Endothelial cell of umbilical vein (primary cell): ENCODE measurements around the gene RBMS3. TPM values are rescaled to one million over a fixed set of nuclear protein-coding genes. Genes with fewer than 3 reads are reported as not detected.

Experiments
- BruUV-seq: library from RNA; stranded (reverse); fragments of 400-500 nt; replicated peaks from 2 replicates; lab custom pipeline; 2021; lab: Mats Ljungman, UMichigan
- CTCF ChIA-PET: fragments of 300-600, 350-600 bp; sonication (Branson Sonifier 250); formaldehyde crosslinking; loops from one replicate; lab custom pipeline; 2021; ENCODE audit warnings: antibody characterized with exemption, inconsistent platforms; lab: Charles Lee
- POLR2A ChIA-PET: fragments of 300-600, 350-600 bp; sonication (Branson Sonifier 250); formaldehyde crosslinking; loops from one replicate; lab custom pipeline; 2021; ENCODE audit warnings: antibody characterized with exemption, inconsistent platforms; lab: Charles Lee
- DNase-seq: peaks from one replicate; pipeline ENCODE4 v3.0.0-alpha.2; 2011; ENCODE audit warnings: low read depth, low spot score
- FAIRE-seq: peaks from 2 replicates; lab custom pipeline; 2011; peaks lifted over from hg19 to GRCh38; lab: Jason Lieb, UNC
- H2AFZ ChIP-seq: 2 replicates; pipeline ENCODE4 v1.6.0; 2012; ENCODE audit warnings: low read depth, low read length, control low read depth, inconsistent platforms
- H3K27ac ChIP-seq: 2 replicates; pipeline ENCODE4 v1.5.1; 2011; ENCODE audit warnings: low read depth, mild to moderate bottlenecking, control low read depth, low read length, moderate library complexity; ENCODE audit not compliant: insufficient read depth
- H3K27me3 ChIP-seq, 2 experiments: 2 replicates each; pipeline versions ENCODE4 v1.6.0 to v1.6.1; 2011; ENCODE audit warnings: low read length in 2 of 2, mixed read lengths in 1 of 2; ENCODE audit not compliant: control insufficient read depth in 2 of 2, insufficient read depth in 2 of 2
- H3K36me3 ChIP-seq, 2 experiments: 2 replicates in 1 of 2; 3 replicates in 1 of 2; pipeline ENCODE4 v1.5.1; 2011; ENCODE audit warnings: low read length in 2 of 2, mild to moderate bottlenecking in 1 of 2, moderate library complexity in 1 of 2; ENCODE audit not compliant: control insufficient read depth in 2 of 2, insufficient read depth in 2 of 2; ENCODE audit errors: extremely low read depth in 1 of 2
- H3K4me1 ChIP-seq: 3 replicates; pipeline ENCODE4 v1.5.1; 2011; ENCODE audit warnings: mild to moderate bottlenecking, low read length; ENCODE audit not compliant: control insufficient read depth, insufficient read depth; ENCODE audit errors: extremely low read depth
- H3K4me2 ChIP-seq: 2 replicates; pipeline ENCODE4 v1.6.1; 2011; ENCODE audit warnings: low read length, control low read depth, mixed read lengths; ENCODE audit not compliant: insufficient read depth
- H3K4me3 ChIP-seq, 3 experiments: fragments of 200-600 bp in 1 of 3; sonication (generic), shearing (Covaris generic) in 1 of 3; replicated peaks in 1 of 3; 2 replicates each; pipeline ENCODE4 v1.5.1; 2011 to 2016; ENCODE audit warnings: control low read depth in 3 of 3, low read length in 3 of 3, mild to moderate bottlenecking in 2 of 3, inconsistent platforms in 1 of 3, low read depth in 1 of 3, moderate library complexity in 1 of 3; ENCODE audit not compliant: insufficient read depth in 1 of 3
- H3K79me2 ChIP-seq: 2 replicates; pipeline ENCODE4 v1.6.0; 2012; ENCODE audit warnings: low read length, inconsistent platforms; ENCODE audit not compliant: control insufficient read depth, insufficient read depth
- H3K9ac ChIP-seq: replicated peaks from 2 replicates; pipeline ENCODE3; 2011; ENCODE audit warnings: low read length, control low read depth; ENCODE audit not compliant: insufficient read depth; ENCODE audit errors: extremely low read depth
- H3K9me1 ChIP-seq: replicated peaks from 3 replicates; pipeline ENCODE4 v1.6.0; 2011; ENCODE audit warnings: mild to moderate bottlenecking, low read length; ENCODE audit not compliant: control insufficient read depth, insufficient read depth; ENCODE audit errors: extremely low read depth
- H3K9me3 ChIP-seq: replicated peaks from 2 replicates; pipeline ENCODE4 v1.5.1; 2012; ENCODE audit warnings: low read length, inconsistent platforms; ENCODE audit not compliant: control insufficient read depth, insufficient read depth
- H4K20me1 ChIP-seq: replicated peaks from 2 replicates; pipeline ENCODE3; 2011; ENCODE audit warnings: mild to moderate bottlenecking, low read length; ENCODE audit not compliant: control insufficient read depth, insufficient read depth; ENCODE audit errors: extremely low read depth
- EZH2 ChIP-seq: IDR thresholded peaks from 2 replicates; pipeline ENCODE4 v1.6.1; 2012; ENCODE audit warnings: borderline replicate concordance, low read depth, mild to moderate bottlenecking, moderate library complexity, low read length, inconsistent platforms; ENCODE audit not compliant: severe bottlenecking
- FOS ChIP-seq: IDR thresholded peaks from 2 replicates; pipeline ENCODE4 v1.6.1; 2011; ENCODE audit warnings: mild to moderate bottlenecking, low read length, moderate library complexity, borderline replicate concordance; ENCODE audit not compliant: insufficient read depth
- GATA2 ChIP-seq: IDR thresholded peaks from 2 replicates; pipeline ENCODE4 v1.7.0; 2011; ENCODE audit warnings: low read depth, mild to moderate bottlenecking, moderate library complexity, mixed read lengths, low read length; ENCODE audit not compliant: insufficient read length, insufficient read depth
- JUN ChIP-seq: IDR thresholded peaks from 2 replicates; pipeline ENCODE4 v1.6.1; 2011; ENCODE audit warnings: borderline replicate concordance, low read depth; ENCODE audit not compliant: insufficient read length, insufficient read depth
- MYC ChIP-seq: IDR thresholded peaks from one replicate; pipeline ENCODE4 v1.6.1; 2011; ENCODE audit warnings: mild to moderate bottlenecking, low read depth, low read length
- POLR2A ChIP-seq: IDR thresholded peaks from 2 replicates; pipeline ENCODE4 v1.6.1; 2012; ENCODE audit warnings: low read depth, mild to moderate bottlenecking, control low read depth, low read length
- POLR2AphosphoS5 ChIP-seq: IDR thresholded peaks from 2 replicates; pipeline ENCODE4 v1.6.1; 2012; ENCODE audit warnings: low read depth, mild to moderate bottlenecking, control low read depth, low read length, moderate library complexity; ENCODE audit not compliant: insufficient read depth
- dilution Hi-C: fragments of 300-500 bp; cut with MboI; formaldehyde crosslinking; loops from one replicate; pipeline ENCODE4 v1.15.0; 2019; ENCODE audit warnings: low sequenced_read_pairs; ENCODE audit not compliant: extremely low pct_ligation_motif_present
- intact Hi-C: fragments of 100-400 bp; cut with micrococcal nuclease; formaldehyde crosslinking; loops from one replicate; pipeline ENCODE4 v1.10.0; 2022
- polyA plus RNA-seq, 4 experiments: library from polyadenylated mRNA; depleted of rRNA in 3 of 4; stranded (reverse) in 3 of 4; unstranded in 1 of 4; fragments of >200 nt; gene quantifications; 2 replicates each; pipeline versions ENCODE4 v1.2.1 to v1.2.3, GENCODE V29; 2011 to 2012; ENCODE audit warnings: missing spikeins in 1 of 4
- total RNA-seq: library from RNA; stranded (reverse); gene quantifications from 2 replicates; pipeline ENCODE4 v1.2.3, GENCODE V29; 2021
- TF ChIP-seq, protein P1 (sequence below): IDR thresholded peaks from 2 replicates; pipeline ENCODE4 v1.6.1; 2011; ENCODE audit not compliant: insufficient read depth, insufficient read length
- TF ChIP-seq, protein P2 (sequence below), 2 donors: IDR thresholded peaks; 1 replicate in 1 of 2; 2 replicates in 1 of 2; pipeline ENCODE4 v1.5.1; 2011; ENCODE audit warnings: low read length in 2 of 2, mild to moderate bottlenecking in 2 of 2, moderate library complexity in 2 of 2, control low read depth in 1 of 2, inconsistent platforms in 1 of 2, low read depth in 1 of 2; ENCODE audit not compliant: insufficient read depth in 1 of 2; ENCODE audit errors: extremely low read depth in 1 of 2

RBMS3 gene
- total and polyA plus RNA-seq, 2 donors (not counting 3 experiments of a cell fraction or from before 2014, with no cell fraction given), result 13.6 to 42.3 TPM

DNA sequence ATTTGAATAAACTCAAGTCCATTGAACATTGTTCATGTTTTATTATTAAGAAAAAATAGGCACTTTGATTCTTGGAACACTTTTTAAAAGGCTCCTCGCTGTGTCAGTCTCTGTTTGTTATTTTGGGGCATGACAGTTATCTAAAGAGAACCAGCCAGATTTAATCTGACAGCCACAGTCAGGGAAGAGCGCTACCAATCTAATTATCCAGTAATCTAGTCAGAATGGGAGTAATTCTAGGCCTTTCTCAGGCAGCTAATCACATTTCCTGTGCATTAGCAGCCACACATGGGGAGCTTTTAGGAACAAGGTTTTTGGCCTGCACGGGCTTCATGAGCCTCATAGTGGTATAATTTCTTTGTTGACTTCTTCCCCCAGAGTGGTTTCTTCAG, 362.2 kb downstream of the RBMS3 start:
- BruUV-seq, result no TSS peak
- H3K9ac ChIP-seq, result no peak overlapping the region
- no peaks in the 10 kb centered on the region for H3K27me3 ChIP-seq
- H3K4me3 ChIP-seq, result no peak overlapping the region
- no peaks in the 10 kb centered on the region for H3K9me1 ChIP-seq
- dilution Hi-C loops, result no loop called here
- DNase-seq, result no peak
- no peaks in the 10 kb centered on the region for H3K79me2 ChIP-seq
- H3K36me3 ChIP-seq, result no peaks in the 10 kb centered on the region
- CTCF ChIA-PET, result interaction anchor here (0.8 to 1.0 kb wide), 2 partner anchors 44 to 975 kb away, joined by 3 read pairs; no protein-coding TSS in a partner anchor
- H3K27ac ChIP-seq, result no peak overlapping the region
- no peak for FAIRE-seq
- no peak overlapping the region for H2AFZ ChIP-seq
- TF ChIP-seq, protein P1, sequence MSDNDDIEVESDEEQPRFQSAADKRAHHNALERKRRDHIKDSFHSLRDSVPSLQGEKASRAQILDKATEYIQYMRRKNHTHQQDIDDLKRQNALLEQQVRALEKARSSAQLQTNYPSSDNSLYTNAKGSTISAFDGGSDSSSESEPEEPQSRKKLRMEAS, result no peak
- TF ChIP-seq GATA2, result no peak
- TF ChIP-seq FOS, result no peak
- no peak for TF ChIP-seq POLR2A
- TF ChIP-seq POLR2AphosphoS5, result no peak
- TF ChIP-seq, protein P2, sequence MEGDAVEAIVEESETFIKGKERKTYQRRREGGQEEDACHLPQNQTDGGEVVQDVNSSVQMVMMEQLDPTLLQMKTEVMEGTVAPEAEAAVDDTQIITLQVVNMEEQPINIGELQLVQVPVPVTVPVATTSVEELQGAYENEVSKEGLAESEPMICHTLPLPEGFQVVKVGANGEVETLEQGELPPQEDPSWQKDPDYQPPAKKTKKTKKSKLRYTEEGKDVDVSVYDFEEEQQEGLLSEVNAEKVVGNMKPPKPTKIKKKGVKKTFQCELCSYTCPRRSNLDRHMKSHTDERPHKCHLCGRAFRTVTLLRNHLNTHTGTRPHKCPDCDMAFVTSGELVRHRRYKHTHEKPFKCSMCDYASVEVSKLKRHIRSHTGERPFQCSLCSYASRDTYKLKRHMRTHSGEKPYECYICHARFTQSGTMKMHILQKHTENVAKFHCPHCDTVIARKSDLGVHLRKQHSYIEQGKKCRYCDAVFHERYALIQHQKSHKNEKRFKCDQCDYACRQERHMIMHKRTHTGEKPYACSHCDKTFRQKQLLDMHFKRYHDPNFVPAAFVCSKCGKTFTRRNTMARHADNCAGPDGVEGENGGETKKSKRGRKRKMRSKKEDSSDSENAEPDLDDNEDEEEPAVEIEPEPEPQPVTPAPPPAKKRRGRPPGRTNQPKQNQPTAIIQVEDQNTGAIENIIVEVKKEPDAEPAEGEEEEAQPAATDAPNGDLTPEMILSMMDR (IDR thresholded peaks at IDR 0.05; ENCODE audit: extremely low read depth in 1 of 2, insufficient read depth in 1 of 2, low read depth in 1 of 2, low read length in 2 of 2), result no peak
- no peak for TF ChIP-seq EZH2
- no peak for TF ChIP-seq MYC
- no peak for TF ChIP-seq JUN
- H3K4me1 ChIP-seq, result peaks cover 4% of the 10 kb centered on the region
- no peaks in the 10 kb centered on the region for H3K9me3 ChIP-seq
- intact Hi-C loops, result no loop called here
- H4K20me1 ChIP-seq, result no peaks in the 10 kb centered on the region
- no peak overlapping the region for H3K4me2 ChIP-seq
- POLR2A ChIA-PET, result no interaction called here
